HG02623 (cell line): Measurements from ENCODE around the gene PARP4.
"Not testable (repeated sequence)": the region's sequence is repeated elsewhere in the genome, so short reads cannot be mapped to it uniquely, and the experiment has no call there.

ENCODE experiments used
- ATAC-seq: cut with Tn5 transposase; IDR thresholded peaks from one replicate; pipeline ENCODE4 v1.9.1; 2021; ENCODE audit warnings: moderate library complexity; ENCODE audit not compliant: unreplicated experiment

Gene PARP4

DNA sequence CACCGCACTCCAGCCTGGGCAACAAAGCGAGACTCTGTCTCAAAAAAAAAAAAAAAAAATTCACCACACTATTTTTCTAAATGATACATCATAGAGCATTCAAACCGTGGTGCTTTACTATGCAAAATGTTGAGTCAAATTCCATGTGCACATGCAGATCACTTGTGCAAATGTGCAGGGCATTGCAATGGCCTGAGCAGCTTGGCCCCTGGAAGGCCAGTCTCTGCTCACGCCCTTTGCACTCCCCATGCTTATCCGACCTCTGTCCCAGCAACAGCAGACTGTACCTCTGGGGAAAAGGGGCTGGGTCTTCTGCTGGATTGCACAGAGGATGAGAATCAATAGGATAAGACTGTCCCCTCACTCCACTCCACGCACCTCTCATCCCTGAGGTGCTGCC is 58.5 kb downstream of the PARP4 start:
- ATAC-seq, result no peak

GRCh38 chr13:24452044-24452443 is 60.5 kb downstream of the PARP4 start:
- ATAC-seq, result no peak

DNA sequence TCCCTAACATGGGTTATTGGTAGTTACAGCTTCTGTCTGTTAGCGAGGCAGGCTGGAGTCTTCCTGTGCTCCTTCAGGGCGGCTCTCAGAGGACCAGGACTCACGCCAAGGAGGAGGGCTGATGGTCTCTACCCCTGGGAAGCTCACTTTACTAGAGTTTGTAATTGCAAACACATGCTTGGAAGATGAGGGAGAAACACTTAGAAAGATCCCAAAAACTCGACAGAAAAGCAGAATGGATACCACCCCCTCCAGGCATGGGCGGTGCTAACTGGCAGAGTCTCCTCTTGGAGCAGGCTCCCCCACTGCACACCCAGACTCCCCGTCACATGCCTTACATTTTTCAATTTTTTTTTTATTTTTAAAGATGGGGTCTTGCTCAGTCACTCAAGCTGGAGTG is 62.0 kb downstream of the PARP4 start:
- ATAC-seq, result no peak

DNA sequence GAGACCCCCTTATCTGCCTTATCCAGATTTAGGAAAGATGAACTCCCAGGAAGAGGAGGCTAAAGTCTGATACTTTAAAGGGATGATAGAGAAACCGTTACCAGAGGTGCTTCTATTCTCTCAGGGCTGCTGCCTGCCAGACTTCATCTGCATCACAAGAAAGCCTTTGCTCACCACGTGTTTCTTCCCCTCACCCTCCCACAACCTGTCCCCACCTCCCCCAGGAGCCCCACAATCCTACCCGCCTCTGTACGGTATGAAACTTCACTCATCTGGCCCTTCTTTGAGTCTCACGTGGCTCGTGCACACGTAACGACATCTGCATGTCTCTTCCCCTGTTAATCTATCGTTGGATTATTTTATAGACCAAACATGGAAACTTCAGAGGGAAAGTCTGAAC is 67.7 kb downstream of the PARP4 start:
- not testable (repeated sequence) for ATAC-seq

DNA sequence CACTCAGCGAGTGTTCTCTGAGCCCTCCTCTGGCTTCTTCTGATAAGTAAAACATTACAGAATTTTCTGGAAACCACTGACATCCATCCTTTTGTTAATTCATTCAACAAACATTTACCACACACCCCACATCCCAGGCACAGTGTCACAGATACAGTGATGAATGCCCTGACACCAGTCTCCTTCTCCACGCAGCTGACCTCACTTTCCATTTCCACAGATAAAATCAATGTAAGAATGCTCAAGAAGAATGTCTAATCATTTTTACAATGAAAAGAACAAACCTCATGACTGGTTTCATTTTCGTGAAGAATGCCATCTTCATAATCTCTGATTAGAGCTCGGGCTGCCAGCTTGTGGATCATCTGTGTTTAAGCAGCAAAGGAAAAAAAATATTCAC is 69.2 kb downstream of the PARP4 start:
- ATAC-seq, result no peak

DNA sequence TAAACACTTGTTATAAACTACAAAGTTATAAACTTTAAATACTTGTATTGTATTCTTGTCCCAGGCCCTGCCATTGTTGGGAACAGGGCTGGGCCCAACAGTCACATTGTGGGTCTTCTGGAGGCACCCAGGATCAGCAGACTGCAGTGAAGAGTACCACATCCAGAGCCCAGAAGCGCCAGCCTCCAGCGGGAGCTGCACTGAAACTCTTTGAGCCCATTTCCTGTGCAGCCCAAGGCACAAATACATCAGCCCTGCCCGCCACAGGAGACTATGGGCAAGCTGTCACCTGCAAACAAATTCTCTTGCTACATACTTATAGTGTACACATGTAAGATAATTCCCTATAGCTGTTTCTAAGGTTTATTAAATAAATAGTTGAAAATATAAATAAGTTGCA is 86.5 kb downstream of the PARP4 start:
- not testable (repeated sequence) for ATAC-seq

DNA sequence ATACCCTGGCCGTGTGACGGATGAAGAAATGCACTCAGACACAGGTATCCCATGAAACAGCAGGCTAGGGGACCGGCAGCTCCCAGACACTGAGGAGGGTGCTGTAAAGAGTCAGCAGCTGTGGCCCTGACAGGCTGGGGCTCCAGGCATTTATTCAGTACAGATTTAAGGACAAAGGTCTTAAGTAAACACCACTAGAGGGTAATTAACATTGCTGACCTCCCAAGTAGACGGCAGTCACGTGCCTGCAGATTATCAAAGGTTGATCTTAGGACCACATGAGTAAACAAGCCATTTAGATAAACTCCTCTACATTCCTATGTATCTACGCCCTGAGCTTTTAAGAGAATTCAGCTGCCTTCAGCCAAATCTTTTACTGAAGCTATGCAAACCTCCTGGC is 92.9 kb downstream of the PARP4 start:
- not testable (repeated sequence) for ATAC-seq

DNA sequence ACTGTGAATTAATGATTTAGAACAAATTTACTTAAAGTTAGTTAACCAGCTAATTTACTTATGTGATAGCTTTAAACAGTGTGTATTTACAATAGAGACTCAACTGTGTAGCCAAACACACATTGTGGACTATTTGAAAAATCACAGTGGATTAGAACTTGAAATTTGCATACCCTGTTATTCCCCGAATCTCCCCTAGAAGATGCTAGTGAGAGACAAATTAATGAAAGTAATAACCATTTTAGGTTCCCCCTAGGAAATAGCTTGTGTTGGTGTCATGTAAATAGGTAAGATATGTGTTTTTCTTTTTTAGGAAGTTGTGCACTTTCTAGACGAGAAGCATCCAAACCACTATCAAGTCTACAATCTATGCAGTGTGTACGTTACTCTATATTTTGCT is 104.7 kb downstream of the PARP4 start:
- no peak for ATAC-seq

DNA sequence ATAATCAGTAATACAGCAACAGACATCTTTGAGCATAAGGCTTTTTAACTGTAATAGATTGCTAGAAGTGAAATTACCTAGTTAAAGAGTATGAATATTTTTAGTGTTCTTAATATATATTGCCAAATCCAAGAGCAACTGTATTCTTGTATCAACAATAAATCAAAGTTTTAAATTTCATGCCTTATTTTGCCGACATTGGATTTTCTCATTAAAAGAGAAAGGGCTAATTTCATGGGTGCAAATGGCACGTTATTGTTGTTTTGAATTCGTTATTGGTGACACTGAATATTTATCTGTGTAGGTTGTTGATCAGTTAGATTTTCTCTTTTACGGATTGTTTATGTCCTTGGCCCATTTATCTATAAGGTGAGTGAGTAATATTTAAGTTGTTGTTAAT is 106.1 kb downstream of the PARP4 start:
- ATAC-seq, result no peak

DNA sequence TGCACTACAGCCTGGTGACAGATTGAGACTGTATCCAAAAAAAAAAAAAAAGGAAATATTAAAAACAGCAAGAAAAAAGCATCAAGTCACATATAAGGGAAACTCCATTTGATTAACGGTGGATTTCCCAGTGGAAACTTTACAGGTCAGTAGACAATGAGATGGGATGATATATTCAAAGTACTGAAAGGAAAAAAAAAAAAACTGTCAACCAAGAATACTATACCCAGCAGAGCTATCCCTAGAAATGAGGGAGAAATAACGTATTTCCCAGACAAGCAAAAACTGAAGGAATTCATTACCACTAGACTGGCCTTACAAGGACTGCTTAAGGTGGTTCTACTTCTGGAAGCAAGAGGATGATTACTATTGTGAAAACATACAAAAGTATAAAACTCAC is 115.8 kb downstream of the PARP4 start:
- no peak for ATAC-seq

DNA sequence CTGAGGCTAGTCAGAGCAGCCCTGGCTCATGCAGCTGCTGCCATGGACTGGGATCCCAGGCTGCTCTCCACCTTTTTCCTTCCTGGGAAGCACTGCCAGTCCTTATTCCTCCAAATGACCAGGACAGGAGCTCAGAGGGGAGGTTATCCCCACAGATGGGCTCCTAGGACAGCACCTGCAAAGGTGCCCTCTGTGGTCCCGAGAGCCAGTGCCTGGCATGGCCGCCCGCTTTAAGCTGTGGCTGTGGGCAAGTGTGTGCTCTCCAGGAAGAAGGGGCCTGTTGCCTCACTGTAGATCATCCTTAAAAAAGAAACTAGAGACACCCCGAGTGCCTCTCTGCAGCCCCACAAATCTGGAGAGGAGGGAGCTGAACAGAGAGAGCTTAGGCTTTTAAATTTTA is 119.6 kb downstream of the PARP4 start:
- ATAC-seq, result no peak

GRCh38 chr13:24391771-24392683 is 120.6 kb downstream of the PARP4 start:
- ATAC-seq, result not testable (repeated sequence)

- not testable (repeated sequence) for ATAC-seq
Measured at GRCh38 chr13:24390795-24391194, 121.8 kb downstream of the PARP4 start.

DNA sequence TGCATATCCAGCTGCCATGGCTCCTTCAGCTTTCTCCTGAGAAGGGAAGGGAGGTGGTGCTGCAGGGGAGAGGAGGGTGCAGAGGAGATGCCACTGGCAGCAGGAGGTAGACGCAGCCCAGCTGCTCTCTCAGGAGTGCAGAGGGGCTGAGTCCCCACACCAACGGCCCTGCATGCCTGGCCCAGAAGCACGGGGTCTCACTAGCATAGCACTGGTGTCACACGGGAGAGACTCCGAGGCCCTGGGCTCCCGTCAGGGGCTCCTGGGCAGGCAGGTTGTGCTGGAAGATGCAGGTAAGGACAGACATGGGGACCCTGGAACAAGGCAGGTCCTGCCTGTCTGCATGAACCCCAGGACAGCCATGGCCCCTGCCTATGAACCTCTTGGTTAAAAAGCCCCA is 123.1 kb downstream of the PARP4 start:
- ATAC-seq, result no peak

DNA sequence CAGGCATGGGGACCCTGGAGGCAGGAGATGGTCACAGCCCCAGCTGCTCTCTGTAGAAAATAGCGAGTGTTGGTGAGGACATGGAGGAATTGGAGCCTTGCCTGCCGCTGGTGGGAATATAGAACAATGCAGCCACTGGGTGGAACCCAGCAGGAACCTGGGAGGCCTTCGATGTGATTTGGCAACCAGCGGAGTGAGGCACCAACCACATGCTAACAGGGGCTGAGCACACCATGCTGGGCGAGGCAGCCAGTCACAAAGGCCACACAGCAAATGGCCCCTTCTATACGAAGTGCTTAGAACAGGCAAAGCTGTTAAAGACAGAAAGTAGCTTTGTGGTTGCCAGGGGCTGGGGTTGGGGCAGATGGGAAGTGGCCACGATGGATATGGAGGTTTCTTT is 123.8 kb downstream of the PARP4 start:
- not testable (repeated sequence) for ATAC-seq

- no peak for ATAC-seq
Measured at GRCh38 chr13:24386816-24387708, 125.5 kb downstream of the PARP4 start.

- ATAC-seq, result no peak
Measured at GRCh38 chr13:24385902-24386301, 126.7 kb downstream of the PARP4 start.

- not testable (repeated sequence) for ATAC-seq
Measured at GRCh38 chr13:24384946-24385345, 127.6 kb downstream of the PARP4 start.

- ATAC-seq, result not testable (repeated sequence)
Measured at GRCh38 chr13:24384091-24384490, 128.5 kb downstream of the PARP4 start.

GRCh38 chr13:24381541-24382265 is 130.9 kb downstream of the PARP4 start:
- no peak for ATAC-seq

GRCh38 chr13:24380881-24381280 is 131.7 kb downstream of the PARP4 start:
- ATAC-seq, result not testable (repeated sequence)
